ENCODE measurements around the gene NDUFC1.

Gene NDUFC1

GRCh38 chr4:139301113-139301820 lies 1.0 kb downstream of the NDUFC1 start, which contains the start of gene NAA15 (continued):
- TF ChIP-seq ZNF280D (tag by site-specific recombination; IDR thresholded peaks at IDR 0.05) (no peak), ZFP37 (tag by site-specific recombination; IDR thresholded peaks at IDR 0.05) (no peak), WT1 (tag by site-specific recombination; IDR thresholded peaks at IDR 0.05) (no peak), MEIS1 (CRISPR knock-in tag; IDR thresholded peaks at IDR 0.05; ENCODE audit: borderline replicate concordance) (no peak), ZNF585B (tag by site-specific recombination; IDR thresholded peaks at IDR 0.05) (no peak), KLF7 (tag by site-specific recombination; IDR thresholded peaks at IDR 0.05; ENCODE audit: borderline replicate concordance) (no peak), ZNF354C (tag by site-specific recombination; IDR thresholded peaks at IDR 0.05; ENCODE audit: borderline replicate concordance, low read depth) (no peak), ZNF175 (tag by site-specific recombination; IDR thresholded peaks at IDR 0.05) (no peak), ZSCAN30 (tag by site-specific recombination; IDR thresholded peaks at IDR 0.05) (no peak), ZNF600 (tag by site-specific recombination; IDR thresholded peaks at IDR 0.05) (no peak; the same call in 1 of the 2 replicates), ZNF624 (tag by site-specific recombination; IDR thresholded peaks at IDR 0.05) (no peak), ZNF701 (tag by site-specific recombination; IDR thresholded peaks at IDR 0.05) (no peak), ZNF341 (tag by site-specific recombination; IDR thresholded peaks at IDR 0.05; ENCODE audit: low read depth) (peak; percentile 99), MYNN (tag by site-specific recombination; IDR thresholded peaks at IDR 0.05; ENCODE audit: borderline replicate concordance) (no peak), ZFP41 (tag by site-specific recombination; IDR thresholded peaks at IDR 0.05; ENCODE audit: borderline replicate concordance) (no peak), GLI2 (tag by site-specific recombination; IDR thresholded peaks at IDR 0.05; ENCODE audit: borderline replicate concordance, low read depth) (no peak), ZFP69B (tag by site-specific recombination; IDR thresholded peaks at IDR 0.05) (no peak), ZNF292 (tag by site-specific recombination; IDR thresholded peaks at IDR 0.05; ENCODE audit: borderline replicate concordance, low read depth) (no peak), ZEB2 (tag by site-specific recombination; IDR thresholded peaks at IDR 0.05) (peak; percentile 75), ZBTB20 (tag by site-specific recombination; IDR thresholded peaks at IDR 0.05) (peak; percentile 6; the same call in 1 of the 2 replicates), ZNF404 (tag by site-specific recombination; IDR thresholded peaks at IDR 0.05) (no peak), BCL11B (tag by site-specific recombination; IDR thresholded peaks at IDR 0.05; ENCODE audit: low read depth) (no peak), ZNF791 (tag by site-specific recombination; IDR thresholded peaks at IDR 0.05) (no peak), ZNF514 (tag by site-specific recombination; IDR thresholded peaks at IDR 0.05) (no peak), REPIN1 (tag by site-specific recombination; IDR thresholded peaks at IDR 0.05; ENCODE audit: low read depth) (0 out of 2 replicates have a peak, but pooled peaks have one; percentile 67), PRDM10 (tag by site-specific recombination; IDR thresholded peaks at IDR 0.05) (0 out of 2 replicates have a peak, but pooled peaks have one; percentile 11)
- TF ChIP-seq, protein P1, sequence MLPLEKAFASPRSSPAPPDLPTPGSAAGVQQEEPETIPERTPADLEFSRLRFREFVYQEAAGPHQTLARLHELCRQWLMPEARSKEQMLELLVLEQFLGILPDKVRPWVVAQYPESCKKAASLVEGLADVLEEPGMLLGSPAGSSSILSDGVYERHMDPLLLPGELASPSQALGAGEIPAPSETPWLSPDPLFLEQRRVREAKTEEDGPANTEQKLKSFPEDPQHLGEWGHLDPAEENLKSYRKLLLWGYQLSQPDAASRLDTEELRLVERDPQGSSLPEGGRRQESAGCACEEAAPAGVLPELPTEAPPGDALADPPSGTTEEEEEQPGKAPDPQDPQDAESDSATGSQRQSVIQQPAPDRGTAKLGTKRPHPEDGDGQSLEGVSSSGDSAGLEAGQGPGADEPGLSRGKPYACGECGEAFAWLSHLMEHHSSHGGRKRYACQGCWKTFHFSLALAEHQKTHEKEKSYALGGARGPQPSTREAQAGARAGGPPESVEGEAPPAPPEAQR (tag by site-specific recombination; IDR thresholded peaks at IDR 0.05) = no peak
- TF ChIP-seq, protein P2, sequence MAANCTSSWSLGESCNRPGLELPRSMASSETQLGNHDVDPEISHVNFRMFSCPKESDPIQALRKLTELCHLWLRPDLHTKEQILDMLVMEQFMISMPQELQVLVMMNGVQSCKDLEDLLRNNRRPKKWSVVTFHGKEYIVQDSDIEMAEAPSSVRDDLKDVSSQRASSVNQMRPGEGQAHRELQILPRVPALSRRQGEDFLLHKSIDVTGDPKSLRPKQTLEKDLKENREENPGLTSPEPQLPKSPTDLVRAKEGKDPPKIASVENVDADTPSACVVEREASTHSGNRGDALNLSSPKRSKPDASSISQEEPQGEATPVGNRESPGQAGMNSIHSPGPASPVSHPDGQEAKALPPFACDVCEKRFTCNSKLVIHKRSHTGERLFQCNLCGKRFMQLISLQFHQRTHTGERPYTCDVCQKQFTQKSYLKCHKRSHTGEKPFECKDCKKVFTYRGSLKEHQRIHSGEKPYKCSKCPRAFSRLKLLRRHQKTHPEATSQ (tag by site-specific recombination; IDR thresholded peaks at IDR 0.05) = no peak
- TF ChIP-seq, protein P3, sequence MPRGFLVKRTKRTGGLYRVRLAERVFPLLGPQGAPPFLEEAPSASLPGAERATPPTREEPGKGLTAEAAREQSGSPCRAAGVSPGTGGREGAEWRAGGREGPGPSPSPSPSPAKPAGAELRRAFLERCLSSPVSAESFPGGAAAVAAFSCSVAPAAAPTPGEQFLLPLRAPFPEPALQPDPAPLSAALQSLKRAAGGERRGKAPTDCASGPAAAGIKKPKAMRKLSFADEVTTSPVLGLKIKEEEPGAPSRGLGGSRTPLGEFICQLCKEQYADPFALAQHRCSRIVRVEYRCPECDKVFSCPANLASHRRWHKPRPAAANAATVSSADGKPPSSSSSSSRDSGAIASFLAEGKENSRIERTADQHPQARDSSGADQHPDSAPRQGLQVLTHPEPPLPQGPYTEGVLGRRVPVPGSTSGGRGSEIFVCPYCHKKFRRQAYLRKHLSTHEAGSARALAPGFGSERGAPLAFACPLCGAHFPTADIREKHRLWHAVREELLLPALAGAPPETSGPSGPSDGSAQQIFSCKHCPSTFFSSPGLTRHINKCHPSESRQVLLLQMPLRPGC (tag by site-specific recombination; IDR thresholded peaks at IDR 0.05) = no peak
